ENCODE measurements around the gene NTN1.

GRCh38 chr17:9211133-9211765 is 189.9 kb downstream of the NTN1 start:
- TF ChIP-seq GATA2 (IDR thresholded peaks at IDR 0.05; ENCODE audit: low read depth, low read length), result no peak
- TF ChIP-seq GATA3 (IDR thresholded peaks at IDR 0.05; ENCODE audit: low read depth, low read length), result no peak
